Motor neuron (in vitro differentiated cells): ENCODE data around the gene OFD1. TPM values are rescaled to one million over a fixed set of nuclear protein-coding genes. Genes with fewer than 3 reads are reported as not detected.

ENCODE experiments used
- total RNA-seq, 8 experiments: library from RNA; unstranded; fragments of 300-600 nt; gene quantifications; 2 replicates each; pipeline versions ENCODE4 v1.2.3 to v1.2.4, GENCODE V29; 2022

Gene OFD1
- total RNA-seq, 8 experiments from 2014 or later: 10.5 to 35.0 (median 23.8) TPM

Other genes starting within 250 kb of the OFD1 start
- gene EGFL6, start 165.1 kb upstream of the OFD1 start, total RNA-seq: 1 to 10 TPM in 4 of 8 experiments, under 1 TPM in 4; 0.33 to 6.8 (median 2.0) TPM
- gene TCEANC, start 81.6 kb upstream of the OFD1 start, total RNA-seq: 1 to 10 TPM; 1.9 to 7.0 (median 3.6) TPM
- gene RAB9A, start 45.6 kb upstream of the OFD1 start, total RNA-seq: 10 to 100 TPM; 10.4 to 29.6 (median 15.0) TPM
- gene TRAPPC2, start 128 bp upstream of the OFD1 start, total RNA-seq: 10 to 100 TPM; 10.9 to 66.5 (median 29.4) TPM
- gene GPM6B, start 82.3 kb downstream of the OFD1 start, total RNA-seq: 100 to 1,000 TPM in 2 of 8 experiments, 10 to 100 TPM in 4, 1 to 10 TPM in 2; 1.3 to 233 (median 65.1) TPM